CD4-positive, alpha-beta T cell treated with Interleukin-10 for 1 hour (primary cell): ENCODE data around the gene SF1.
A peak's percentile ranks its signal among the peaks of the same experiment; 100 is the strongest.

Experiments
- DNase-seq: peaks from one replicate; pipeline ENCODE4 v3.0.0-alpha.2; 2020

The SF1 gene

DNA sequence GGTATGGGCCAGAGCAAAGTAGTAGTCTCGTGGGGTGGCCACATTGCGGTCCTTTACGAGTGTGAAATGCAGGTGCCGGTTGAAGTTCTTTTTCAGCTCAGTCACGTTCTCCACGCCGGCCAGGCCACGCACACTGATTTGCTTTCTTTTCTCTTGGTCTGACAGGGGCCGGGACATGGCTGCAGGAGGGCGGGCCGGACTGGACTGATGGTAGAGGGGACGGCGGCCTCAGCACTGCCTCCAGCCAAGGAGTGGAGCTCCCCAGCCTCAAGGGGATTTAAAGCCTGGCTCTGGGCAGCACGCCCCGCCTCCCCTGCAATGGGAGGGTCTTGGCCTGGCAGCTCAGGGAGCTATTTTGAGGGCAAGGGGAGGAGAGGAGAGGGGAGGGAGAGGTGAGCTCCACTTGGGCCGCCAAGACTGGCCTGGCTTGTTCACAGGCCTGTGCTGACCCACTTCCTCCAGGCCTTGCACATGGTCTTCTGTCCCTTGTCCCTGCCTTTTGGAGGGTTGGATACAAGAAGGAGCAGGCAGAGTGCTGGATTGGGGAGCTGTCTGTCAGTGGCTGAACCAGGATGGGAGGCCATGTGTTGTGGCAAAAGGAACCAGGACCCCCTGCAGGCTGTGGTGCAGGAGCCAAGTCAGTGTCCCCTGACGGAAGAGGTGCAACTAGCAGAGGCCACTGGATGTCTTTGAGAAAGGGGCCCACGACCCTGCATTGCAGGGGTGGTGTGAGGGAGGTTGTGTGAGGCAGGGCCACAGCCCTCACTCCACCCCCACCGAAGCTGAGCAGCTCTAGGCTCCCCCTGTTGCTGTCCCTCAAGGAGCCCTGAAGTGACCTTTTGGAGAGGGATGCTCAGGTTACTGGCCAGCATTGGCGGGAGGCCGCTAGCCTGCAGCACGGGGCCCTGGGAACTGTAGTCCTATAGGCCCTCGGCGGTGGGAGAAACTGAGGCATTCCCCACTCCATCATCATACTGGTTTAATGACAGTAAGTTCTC lies 18.3 kb downstream of the SF1 start, which contains the start of gene PYGM:
PYGM (minus strand) TSS at position 253 of the 998 bp plus-strand sequence; CDS start at position 177, 76 bp downstream.
- DNase-seq, result no peak

DNA sequence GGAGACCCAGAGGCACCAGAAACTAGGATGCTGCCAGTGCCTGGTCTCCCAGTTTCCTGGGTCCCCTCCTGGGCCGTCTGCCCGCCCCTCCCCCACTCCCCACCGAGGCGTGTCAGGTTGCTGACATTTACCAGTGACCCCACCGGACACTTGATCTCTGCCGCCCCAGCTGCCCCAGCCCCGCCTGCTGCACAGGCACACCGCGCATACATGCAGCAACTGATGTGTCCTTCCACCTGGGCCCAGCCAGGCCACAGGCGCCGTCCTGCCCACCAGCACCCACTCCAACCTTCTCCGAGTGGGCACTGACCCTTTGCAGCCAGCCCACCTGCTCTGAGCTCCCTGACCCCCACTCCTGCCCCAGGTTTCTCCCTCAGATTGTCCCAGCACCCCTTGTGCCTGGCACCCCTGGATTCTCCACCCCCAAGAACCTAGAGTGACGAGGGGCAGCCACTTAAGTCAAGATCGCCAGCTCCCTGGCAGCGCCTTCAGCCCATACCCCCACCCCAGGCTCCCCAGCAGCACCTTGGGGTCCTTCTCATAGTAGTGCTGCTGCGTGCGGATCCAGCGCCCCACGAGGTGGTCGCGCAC lies 19.1 kb downstream of the SF1 start:
- DNase-seq, result no peak

DNA sequence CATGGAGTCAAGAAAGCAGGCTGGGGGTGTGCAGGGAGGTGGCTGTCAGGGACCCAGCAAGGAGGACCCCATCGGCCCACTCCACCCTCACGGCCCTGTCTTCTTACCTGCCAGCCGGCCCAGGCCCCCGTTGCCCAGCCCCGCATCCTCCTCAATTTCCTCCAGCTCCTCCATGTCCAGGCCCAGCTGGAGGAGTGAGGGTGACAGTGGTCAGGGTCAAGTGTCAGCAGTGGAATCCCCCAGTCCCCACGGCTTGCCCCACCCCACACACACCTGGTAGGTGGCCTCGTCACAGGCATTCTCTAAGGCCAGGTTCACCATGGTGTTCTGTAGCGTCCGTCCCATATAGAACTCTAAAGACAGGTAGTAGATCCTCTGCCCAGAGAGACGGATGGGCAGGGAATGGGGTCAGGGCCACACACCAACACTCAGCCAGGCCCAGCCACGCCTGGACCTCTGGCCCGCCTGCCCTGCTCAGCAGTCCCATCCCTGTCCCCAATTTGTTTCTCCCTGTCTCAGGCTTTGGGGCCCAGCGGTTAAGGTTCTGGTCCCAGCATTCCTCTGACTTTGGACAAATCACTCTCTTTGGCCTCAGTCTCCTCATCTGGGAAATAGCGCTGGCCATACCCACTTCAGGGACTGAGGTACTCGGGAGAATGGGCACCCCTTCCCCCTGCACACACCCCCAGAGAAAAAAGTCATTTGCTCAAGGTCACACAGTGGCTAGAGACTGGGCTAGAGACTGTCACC lies 19.8 kb downstream of the SF1 start:
- no peak for DNase-seq

DNA sequence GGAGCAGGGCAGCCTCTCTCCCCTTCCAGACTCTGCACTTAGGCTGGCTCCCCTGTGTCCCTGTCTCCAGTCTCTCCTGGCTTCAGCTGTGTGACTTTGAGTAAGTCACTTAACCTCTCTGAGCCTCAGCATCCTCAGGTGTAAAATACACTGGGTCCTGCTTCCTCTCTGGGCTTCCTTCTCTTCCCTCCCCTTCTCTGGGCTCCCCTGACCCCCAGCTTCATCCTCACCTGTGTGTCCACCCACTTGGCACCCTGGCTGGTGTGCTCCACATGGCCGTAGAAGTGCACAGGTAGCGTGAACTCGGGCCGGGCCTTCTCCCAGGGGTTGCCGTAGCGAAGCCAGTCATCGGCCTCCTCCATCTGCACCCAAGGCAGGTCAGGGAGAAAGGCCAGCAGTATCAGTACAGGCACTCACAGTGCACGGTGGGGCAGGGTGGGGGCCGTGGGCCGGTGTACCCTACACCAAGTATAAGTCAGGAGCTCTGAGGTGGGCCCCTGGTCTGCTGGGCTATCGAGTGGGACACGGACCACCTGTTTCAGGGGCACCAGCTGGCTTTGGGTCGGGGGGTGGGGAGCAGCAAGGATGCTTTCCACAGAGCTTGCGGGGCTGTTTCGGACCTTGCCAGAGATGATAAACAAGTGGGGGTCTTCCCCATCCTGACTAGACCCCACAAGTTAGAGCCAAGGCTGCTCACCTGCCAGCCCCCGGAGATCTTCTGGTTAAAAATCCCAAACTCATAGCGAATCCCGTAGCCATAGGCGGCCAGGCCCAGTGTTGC lies 20.6 kb downstream of the SF1 start:
- no peak for DNase-seq

DNA sequence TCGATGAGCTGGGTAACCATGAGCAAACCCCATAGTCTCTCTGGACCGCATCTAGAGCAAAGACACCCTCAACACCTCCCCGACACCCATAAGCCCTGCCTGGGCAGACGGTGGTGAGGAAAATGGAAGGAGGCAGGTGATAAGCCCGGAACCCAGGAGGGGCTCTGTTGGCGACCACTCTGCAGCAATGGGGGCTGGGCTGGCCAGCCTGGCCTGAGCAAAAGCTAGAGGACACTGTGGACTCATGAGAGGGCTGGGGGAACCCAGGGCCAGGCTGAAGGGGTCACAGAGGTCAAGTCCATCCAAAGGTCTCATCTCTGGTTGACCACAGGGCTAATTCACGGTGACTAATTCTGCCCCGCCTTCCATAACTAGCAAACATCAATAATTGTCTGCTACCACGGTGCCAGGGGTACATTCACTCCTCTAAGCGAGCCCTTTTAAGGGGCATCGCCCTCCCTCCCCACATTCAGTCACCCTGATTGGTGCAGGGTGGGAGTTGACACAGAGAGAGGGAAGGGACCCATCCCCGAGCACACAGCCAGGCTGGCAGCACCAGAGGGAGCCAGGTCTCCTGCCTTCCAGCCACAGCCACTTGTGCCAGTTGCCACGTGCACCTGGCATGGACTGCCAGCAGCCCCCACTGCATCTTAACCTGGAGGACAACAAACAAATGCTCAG lies 22.5 kb downstream of the SF1 start:
- no peak for DNase-seq

DNA sequence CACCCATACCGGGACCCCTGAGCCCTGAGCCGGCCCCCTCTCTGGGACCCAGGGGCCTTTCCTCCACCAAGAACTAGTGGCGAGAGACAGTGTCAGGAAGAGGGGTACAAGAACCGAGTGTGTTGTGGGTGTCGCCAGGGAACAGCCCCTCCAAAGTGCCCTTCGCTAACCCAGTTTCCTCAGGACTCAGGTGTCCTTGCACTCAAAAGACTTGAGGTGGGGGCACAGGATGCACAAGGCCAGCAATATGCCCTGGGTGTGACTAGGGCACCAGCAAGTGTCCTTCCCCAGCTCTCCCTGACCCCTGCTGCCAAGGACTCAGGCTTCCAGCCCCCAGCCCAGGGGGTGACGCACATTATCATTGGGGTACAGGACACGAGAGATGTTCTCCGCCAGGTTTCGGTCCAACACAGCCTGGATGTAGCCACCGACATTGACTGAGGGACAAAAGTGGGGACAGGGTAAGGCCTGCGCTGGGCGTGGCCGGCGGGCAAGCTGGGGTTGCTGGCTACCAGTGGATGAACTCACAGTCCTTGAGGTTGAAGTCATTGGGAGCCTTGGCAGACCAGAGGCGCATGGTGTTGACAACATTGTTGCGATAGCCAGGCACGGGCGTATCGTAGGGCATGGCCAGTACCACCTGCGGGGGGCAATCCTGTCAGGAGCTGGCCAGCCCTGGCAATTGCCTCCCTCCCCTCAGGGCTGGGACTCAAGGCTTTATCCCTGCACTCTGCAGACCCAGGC lies 23.3 kb downstream of the SF1 start:
- no peak for DNase-seq

DNA sequence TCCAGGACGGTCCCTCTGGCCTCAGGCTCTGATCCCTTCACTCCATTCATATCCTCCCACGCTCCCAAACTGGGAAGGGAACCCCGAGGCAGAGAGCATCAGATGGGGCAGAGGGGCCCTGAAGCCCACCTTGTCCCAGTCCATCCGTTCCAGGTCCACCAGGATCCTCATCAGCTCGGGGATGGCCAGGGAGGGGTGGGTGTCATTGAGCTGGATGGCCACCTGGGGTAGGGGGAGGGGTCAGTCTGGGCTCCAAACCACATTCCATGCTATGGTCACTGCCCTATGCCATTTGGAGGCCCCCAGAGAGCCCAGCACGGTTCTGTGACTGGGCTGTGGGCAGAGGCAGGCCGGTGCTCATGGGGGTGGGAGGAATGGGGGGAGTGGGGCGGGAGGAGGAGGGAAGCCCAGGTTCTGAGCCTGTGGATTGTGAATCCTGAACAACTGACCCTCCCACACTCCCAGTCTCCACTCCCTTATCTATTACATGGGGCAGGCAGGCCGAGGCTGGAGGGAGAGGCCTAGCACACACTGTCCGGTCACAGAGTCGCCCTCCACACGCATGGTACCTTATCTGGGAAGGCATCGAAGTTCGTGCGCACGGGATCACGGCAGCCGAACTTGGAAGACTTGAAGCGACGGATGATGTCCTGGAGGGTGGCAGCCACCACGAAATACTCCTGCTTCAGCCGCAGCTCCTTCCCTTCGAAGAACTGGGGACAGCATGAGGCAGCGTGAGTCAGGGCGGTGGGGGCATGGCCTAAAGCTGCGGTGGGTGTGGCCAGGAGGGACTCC lies 24.0 kb downstream of the SF1 start:
- no peak for DNase-seq

DNA sequence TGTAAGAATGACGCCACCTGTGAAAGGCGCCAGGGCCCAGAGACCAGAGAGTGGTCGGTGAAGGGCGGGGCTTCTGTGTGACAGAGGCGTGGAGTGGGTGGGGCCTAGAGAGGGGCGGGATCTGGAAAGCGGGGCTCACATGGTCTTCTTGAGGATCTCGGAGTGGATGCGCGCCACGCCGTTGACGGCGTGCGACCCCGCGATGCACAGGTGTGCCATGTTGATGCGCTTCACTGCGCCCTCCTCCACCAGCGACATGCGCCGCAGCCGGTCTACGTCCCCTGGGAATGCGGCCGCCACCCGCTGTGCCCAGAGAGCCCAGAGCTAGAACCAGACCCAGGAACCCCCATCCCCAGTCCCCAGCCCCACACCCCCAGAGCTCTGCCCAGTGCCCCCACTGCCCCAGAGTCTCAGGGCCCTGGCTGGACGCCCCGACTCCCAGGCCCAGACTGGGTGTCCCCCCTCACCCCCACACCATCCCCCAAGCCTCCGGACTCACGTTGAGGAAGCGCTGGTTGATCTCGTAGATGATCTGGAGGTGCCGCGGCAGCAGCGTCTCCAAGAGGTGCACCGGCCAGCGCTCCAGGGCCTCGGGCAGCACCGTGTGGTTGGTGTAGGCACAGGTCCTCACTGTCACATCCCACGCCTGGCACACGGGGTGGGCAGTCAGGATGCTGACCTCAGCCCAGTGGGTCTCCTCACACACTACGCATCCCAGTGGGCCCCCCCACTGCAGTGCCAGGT lies 24.8 kb downstream of the SF1 start:
- DNase-seq, result no peak

DNA sequence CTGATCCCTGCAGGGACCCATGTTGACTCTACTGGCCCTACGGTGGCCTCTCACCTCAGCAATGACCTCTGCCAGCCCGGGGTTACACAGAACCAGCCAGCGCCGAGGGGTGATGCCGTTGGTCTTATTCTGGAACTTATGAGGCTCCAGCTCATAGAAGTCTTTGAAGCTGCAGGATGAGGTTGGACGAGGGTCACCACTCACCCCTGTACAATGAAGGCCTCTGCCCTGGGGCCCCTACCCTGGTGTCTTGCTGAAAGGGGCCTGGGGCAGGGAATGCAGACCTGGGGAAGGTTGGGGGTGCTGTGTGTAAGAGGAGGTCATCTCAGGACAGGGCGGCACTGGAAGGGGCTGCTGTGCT lies 25.3 kb downstream of the SF1 start:
- DNase-seq, result no peak

DNA sequence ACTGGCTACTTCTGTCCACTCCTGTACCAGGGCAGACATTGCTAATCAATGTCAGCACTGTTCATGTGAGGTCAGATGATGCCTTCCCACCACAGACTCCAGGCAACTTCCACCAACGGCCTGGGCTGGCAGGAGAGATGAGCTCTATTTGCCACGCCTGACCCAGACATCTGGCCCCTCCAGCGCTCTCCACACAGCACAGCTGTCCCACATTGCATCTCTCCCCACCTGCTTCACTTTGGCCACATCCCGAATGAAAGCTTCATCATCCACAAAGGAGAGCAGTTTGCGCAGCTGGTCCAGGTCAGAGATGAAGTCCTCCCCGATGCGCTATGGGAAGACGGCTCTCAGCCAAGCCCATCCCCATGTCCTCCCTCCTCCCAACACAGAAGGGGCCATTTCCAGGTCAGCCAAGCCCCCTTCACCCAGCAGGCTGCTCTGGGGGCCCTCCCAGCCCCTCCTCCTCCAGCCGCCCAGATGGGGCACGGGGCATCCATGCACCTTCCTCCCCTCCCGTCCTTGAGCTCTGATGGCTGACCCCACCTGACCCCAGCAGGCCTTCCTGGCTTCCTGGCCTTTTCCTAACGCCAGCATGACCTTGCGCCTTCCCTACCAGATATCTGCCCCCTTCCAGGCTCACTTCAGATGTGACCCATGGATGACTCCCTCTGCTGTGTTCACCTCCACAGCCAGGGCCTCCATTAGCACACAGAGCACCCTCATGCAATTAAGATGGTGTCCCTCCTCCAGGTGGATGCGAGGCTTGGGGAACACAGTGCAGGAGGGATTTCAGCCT lies 26.0 kb downstream of the SF1 start:
- no peak for DNase-seq

DNA sequence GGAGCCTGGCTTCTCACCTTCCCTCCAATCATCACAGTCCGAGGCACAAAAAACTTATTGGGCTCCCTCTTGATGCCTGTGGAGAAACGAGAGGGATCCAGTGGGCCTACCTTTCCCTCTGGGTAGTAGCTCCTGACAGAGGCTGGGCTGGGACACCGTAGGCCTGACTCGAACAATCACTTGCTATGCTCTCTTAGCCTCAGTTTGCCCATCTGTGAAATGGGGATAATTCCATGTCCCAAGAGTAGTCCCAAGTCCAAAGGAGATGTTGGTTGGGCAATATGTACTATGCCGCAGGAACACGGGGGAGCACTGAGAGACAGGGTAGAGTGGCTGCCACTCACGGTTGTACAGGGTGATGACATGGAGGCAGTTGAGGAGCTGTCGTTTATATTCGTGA lies 26.8 kb downstream of the SF1 start:
- no peak for DNase-seq

DNA sequence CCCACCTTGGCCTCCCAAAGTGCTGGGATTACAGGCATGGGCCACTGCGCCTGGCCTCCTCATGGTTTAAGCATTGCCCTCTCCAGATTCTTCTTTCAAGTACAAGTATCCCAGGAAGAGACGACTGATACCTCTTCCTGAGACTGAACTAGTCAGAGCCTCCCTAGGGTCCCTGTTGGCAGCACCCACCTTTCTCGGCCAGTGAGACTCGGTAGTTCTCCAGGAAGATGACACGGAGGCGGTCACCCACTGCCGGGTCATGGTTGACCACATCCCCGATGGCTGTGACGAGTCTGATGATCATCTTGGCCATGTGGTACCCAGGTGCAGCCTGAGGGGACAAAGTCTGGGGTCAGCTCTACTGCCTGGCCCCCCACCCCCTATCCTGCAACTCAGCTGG lies 27.2 kb downstream of the SF1 start:
- no peak for DNase-seq

DNA sequence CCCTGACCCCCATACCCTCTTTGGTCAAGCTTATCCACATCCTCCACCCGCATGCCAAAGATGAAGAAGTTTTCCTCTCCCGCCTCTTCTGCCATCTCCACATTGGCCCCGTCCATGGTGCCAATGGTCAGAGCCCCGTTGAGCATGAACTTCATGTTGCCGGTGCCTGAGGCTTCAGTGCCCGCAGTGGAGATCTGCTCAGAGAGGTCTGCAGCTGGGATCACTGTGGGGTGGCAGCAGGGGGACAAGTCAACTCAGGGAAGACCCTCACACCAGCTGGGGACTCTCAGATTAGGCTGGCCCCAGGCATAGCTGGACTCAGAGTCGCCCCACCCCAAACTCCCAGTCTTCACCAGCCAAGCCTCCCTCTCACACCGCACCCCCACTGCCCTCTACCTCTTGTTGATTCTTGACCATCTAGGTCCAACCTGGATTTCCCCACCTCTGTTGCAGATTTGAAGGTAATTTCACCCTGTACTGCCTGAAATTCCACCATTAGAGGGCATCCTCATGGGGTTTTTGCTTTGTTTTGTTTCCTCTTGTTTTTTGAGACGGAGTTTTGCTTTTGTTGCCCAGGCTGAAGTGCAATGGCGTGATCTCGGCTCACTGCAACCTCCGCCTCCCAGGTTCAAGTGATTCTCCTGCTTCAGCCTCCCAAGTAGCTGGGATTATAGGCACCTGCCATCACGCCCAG lies 27.8 kb downstream of the SF1 start:
- DNase-seq, result no peak

DNA sequence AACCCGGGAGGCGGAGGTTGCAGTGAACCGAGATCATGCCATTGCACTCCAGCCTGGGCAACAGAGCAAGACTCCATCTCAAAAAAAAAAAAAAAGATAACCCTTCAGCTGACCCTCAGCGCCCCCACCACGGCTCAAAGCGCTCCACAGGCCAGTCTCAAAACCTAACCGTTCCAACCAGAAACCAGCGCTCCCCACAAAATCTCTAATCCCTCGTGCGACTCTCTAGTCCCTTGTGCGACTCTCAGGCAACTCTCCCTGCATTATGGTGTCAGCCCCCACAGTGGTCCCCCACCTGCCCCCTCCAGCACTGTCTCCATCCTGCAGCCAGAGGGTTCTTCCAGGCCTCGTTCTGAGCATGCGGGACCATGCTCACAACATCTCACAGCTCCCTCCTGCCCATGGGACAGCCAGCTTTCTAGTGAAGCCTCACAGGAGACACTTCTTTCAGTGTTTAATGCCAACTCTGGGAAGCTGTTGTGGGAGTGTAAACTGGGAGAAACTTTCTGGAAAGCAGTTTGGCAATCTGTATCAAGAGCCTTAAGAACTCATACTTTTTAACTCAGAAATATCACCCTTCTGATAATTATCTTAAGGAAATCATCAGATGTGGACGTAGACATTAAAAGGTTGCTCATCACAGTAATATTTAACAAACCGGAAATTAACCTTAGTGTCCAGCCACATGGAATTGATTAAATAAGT lies 30.2 kb downstream of the SF1 start:
- no peak for DNase-seq

DNA sequence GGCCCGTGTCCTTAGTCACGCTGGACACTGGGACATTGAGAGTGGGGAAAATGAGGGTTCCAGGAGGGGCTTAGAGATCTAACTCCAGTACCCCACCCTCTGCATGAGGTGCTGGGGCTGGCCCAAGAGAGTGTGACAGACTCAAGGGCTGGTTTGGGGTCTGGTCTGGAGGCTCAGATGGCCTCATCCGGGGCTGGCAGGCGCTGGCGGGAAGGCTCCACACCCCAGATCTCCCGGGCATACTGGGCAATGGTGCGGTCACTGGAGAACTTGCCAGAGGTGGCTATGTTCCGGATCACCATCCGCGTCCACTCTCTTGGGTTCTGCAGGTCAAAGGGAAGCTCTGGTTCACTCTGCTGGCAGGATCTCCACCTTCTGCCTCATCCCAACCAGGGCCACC lies 31.9 kb downstream of the SF1 start:
- no peak for DNase-seq

DNA sequence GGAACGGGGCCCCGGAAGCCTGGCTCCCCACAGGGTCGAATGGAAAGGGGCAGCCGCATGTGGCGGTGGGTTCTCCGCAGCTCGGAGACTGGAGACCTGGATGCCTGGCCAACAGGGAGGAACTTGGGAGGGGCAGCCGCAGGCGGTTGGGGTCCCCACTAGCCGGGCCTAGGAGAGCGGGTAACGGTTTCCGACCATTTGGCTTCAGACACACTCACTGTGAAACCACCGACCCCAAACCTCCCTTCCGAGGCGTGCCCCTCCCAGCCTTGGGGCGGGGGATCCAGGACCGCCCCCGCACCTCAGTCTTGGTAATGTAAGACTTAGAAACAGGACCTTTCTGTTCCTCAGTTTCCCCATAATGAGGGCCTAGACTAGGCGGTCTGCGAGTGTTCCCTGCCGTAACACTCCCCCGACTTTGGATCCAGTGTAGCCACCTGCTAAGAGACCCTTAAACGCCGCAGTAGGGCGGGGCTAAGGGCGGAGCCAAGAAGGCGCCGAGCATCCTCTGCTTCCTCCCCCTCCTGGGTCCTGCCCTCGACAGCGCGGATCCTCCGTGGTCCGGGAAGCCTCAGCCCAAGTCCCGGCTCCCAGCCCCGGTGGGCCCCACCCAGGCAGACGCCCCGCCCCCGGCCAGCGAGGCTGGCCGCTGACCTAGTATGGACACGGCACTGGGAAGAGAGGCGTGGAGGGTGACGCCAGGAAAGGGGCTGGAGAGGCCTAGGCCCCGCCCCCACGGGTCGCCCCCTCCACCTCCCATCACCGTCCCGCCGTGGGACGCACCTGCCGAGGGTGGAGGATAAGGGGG lies 32.6 kb downstream of the SF1 start:
- peak; percentile 86 for DNase-seq

DNA sequence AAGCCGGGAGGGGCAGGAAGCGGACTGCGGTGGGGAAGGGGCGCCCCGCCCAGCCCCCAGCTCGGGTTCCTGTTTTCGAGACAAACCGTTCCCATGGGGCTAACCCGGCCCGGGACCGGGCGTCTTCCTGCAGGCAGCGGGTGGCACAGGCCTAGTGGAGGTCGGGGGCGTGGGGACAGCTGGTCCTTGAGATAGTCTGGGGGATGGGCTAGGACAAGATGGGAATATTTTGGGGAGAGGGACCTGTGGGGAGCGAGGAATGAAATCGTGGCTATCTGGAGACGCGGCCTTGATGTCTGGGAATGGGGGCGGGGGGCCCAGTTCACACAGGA lies 33.2 kb downstream of the SF1 start:
- DNase-seq, result peak; percentile 90
